ENCODE results near the gene EEF1AKMT1. TPM values are rescaled to one million over a fixed set of nuclear protein-coding genes. Genes with fewer than 3 reads are reported as not detected.

The EEF1AKMT1 gene
- total RNA-seq = 10 to 100 TPM; 11.1 to 16.4 (median 12.8) TPM
- 10 to 100 TPM in 1 of 2 donors, 1 to 10 TPM in 1; 9.7 to 20.8 TPM for polyA plus RNA-seq
- long read RNA-seq, donor 1, transcript EEF1AKMT1-202 (5 exons, 1,042 nt) = major isoform, 23 of 43 reads
- long read RNA-seq, donor 1, partial matches to known transcripts = 5 of 43 reads
- long read RNA-seq, donor 1, other reads (novel, unspliced or antisense) = 14 of 43 reads
- long read RNA-seq, donor 2, transcript EEF1AKMT1-202 (5 exons, 1,042 nt) = major isoform, 12 of 12 reads
- long read RNA-seq, donor 2, partial matches to known transcripts = 0 of 12 reads
- long read RNA-seq, donor 2, other reads (novel, unspliced or antisense) = 0 of 12 reads
- long read RNA-seq, donor 3, transcript EEF1AKMT1-202 (5 exons, 1,042 nt) = major isoform, 9 of 12 reads
- long read RNA-seq, donor 3, partial matches to known transcripts = 0 of 12 reads
- long read RNA-seq, donor 3, other reads (novel, unspliced or antisense) = 3 of 12 reads

GRCh38 chr13:20773194-20774080 is at the start of gene EEF1AKMT1:
EEF1AKMT1 (minus strand) TSS chr13:20773961; CDS start chr13:20757598, 16,363 bp downstream.
- H3K27ac ChIP-seq = peak within 1 kb of the TSS; percentile 6 to 82
- peak within 1 kb of the TSS; percentile 56 for H3K4me3 ChIP-seq
- WGBS, 3 donors = 0 to 1% (median 1%) methylated on average over 70 to 72 of the region's 72 CpGs
- H3K9me3 ChIP-seq = peaks cover 0 to 4% of the 10 kb centered on the region in 2 donors
- peak; percentile 95 to 97 (median 97) for DNase-seq
- peaks cover 3% of the 10 kb centered on the region for H3K4me1 ChIP-seq (ENCODE audit: insufficient read depth)
- intact Hi-C loops (cut with DNase I) = loop anchor here in 2 of 4 donors (5.0 to 10.0 kb wide), 2 partner anchors 71 to 909 kb away; partner anchors contain the start of genes IL17D (in 1 of the 2) and ZMYM5 (in 1 of the 2)
- TF ChIP-seq CTCF (IDR thresholded peaks at IDR 0.05) = no peak
- peak; percentile 90 for TF ChIP-seq POLR2A (IDR thresholded peaks at IDR 0.05)
- TF ChIP-seq EP300 (IDR thresholded peaks at IDR 0.05) = no peak
- no peaks in the 10 kb centered on the region for H3K27me3 ChIP-seq
- H3K36me3 ChIP-seq = no peaks in the 10 kb centered on the region

DNA sequence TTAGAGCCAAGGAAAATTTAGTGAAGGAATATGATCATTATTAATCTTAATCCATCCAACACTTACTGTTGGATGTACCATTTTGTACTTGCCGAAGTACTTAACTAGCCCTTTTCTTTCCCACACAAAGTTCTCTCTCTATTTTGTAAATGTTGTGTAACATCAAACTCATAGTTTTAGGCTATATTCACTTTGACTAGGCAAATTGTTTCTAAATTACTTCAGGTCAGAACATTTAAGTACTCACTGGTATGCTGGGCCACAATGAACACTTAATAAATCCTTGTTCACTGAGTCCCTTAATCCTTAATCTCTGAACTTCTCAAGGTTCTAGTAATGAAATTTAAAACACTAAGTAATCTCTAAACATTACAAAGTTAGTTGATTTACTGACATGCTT is 49.3 kb upstream of the EEF1AKMT1 start:
- no peak for TF ChIP-seq POLR2A (IDR thresholded peaks at IDR 0.05)
- no peak overlapping the region for H3K4me3 ChIP-seq
- no peaks in the 10 kb centered on the region for H3K36me3 ChIP-seq
- WGBS, 3 donors = 98 to 99% (median 98%) methylated on average over 1 of the region's 1 CpG
- H3K4me1 ChIP-seq (ENCODE audit: insufficient read depth) = no peaks in the 10 kb centered on the region
- DNase-seq = no peak
- no peak overlapping the region for H3K27ac ChIP-seq
- no peaks in the 10 kb centered on the region for H3K9me3 ChIP-seq
- no peaks in the 10 kb centered on the region for H3K27me3 ChIP-seq
- intact Hi-C loops (cut with DNase I) = loop anchor here in 1 of 4 donors (10.0 kb wide), 1 partner anchor 328 kb away; no protein-coding TSS in a partner anchor

- intact Hi-C loops (cut with DNase I) = loop anchor here in 1 of 4 donors (10.0 kb wide), 1 partner anchor 328 kb away; no protein-coding TSS in a partner anchor
- no peak for TF ChIP-seq EP300 (IDR thresholded peaks at IDR 0.05)
- Histone ChIP-seq H3K9me3 (no peaks in the 10 kb centered on the region), H3K4me1 (ENCODE audit: insufficient read depth) (no peaks in the 10 kb centered on the region), H3K27me3 (no peaks in the 10 kb centered on the region), H3K36me3 (no peaks in the 10 kb centered on the region), H3K27ac (no peak overlapping the region), H3K4me3 (no peak overlapping the region)
- no peak for DNase-seq
- 93 to 97% (median 97%) methylated on average over 1 of the region's 1 CpG for WGBS, 3 donors
Observed at GRCh38 chr13:20822406-20822805, 48.6 kb upstream of the EEF1AKMT1 start.

GRCh38 chr13:20819715-20820114 is 46.0 kb upstream of the EEF1AKMT1 start:
- H3K27ac ChIP-seq = no peak overlapping the region
- intact Hi-C loops (cut with DNase I) = loop anchor here in 1 of 4 donors (10.0 kb wide), 1 partner anchor 325 kb away; no protein-coding TSS in a partner anchor
- no peaks in the 10 kb centered on the region for H3K9me3 ChIP-seq
- DNase-seq = no peak
- TF ChIP-seq POLR2A (IDR thresholded peaks at IDR 0.05) (no peak), EP300 (IDR thresholded peaks at IDR 0.05) (no peak), CTCF (IDR thresholded peaks at IDR 0.05) (no peak)
- H3K4me1 ChIP-seq (ENCODE audit: insufficient read depth) = no peaks in the 10 kb centered on the region
- 93 to 98% (median 97%) methylated on average over 3 of the region's 3 CpGs for WGBS, 3 donors
- no peaks in the 10 kb centered on the region for H3K36me3 ChIP-seq
- no peak overlapping the region for H3K4me3 ChIP-seq
- H3K27me3 ChIP-seq = no peaks in the 10 kb centered on the region

DNA sequence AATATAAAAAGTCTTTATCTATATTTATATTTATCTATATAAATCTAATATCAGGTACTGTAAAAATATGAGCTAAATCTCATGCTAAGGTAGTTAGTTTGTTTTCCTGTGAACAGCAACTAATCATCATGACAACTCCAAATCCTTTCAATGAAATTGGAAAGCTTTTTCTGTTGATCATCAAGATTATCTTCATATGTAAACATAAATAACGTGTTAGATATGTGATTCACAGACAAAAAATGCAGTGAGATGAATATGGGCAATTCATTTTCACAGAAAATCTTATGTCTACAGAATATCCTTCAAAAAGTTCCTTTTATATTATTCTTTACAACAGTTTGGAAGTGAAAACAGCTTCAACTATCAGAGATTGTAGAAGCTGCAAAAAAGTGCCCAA is 41.7 kb upstream of the EEF1AKMT1 start:
- no peaks in the 10 kb centered on the region for H3K36me3 ChIP-seq
- 61 to 71% (median 67%) methylated on average over 1 of the region's 1 CpG for WGBS, 3 donors
- peaks cover 5% of the 10 kb centered on the region for H3K4me1 ChIP-seq (ENCODE audit: insufficient read depth)
- no peaks in the 10 kb centered on the region for H3K27me3 ChIP-seq
- no peaks in the 10 kb centered on the region for H3K9me3 ChIP-seq
- no peak for DNase-seq
- no peak for TF ChIP-seq POLR2A (IDR thresholded peaks at IDR 0.05)
- TF ChIP-seq EP300 (IDR thresholded peaks at IDR 0.05) = no peak
- TF ChIP-seq CTCF (IDR thresholded peaks at IDR 0.05) = no peak
- no peak overlapping the region for H3K4me3 ChIP-seq
- no peak overlapping the region for H3K27ac ChIP-seq
- intact Hi-C loops (cut with DNase I) = no loop called here

Data from ovary (tissue), 10 donors.